Stimulated activated CD4-positive, alpha-beta T cell treated with anti-CD3 and anti-CD28 coated beads, Interleukin-2, amount 100 ng/mL, for 4 hours (primary cell): Measurements from ENCODE around the gene CAMKMT.

Source experiments
- DNase-seq: peaks from one replicate; pipeline ENCODE4 v3.0.0-alpha.2; 2020; ENCODE audit warnings: low read depth

Gene CAMKMT

GRCh38 chr2:44651974-44652373 lies 290.2 kb downstream of the CAMKMT start:
- no peak for DNase-seq

- DNase-seq, result no peak
Measured at GRCh38 chr2:44652701-44653100, 291.0 kb downstream of the CAMKMT start.

- no peak for DNase-seq
Measured at GRCh38 chr2:44655401-44655864, 293.7 kb downstream of the CAMKMT start.

- DNase-seq, result no peak
Measured at GRCh38 chr2:44656460-44656859, 294.7 kb downstream of the CAMKMT start.

GRCh38 chr2:44663471-44664073 lies 301.8 kb downstream of the CAMKMT start:
- DNase-seq, result no peak

- no peak for DNase-seq
Measured at GRCh38 chr2:44668336-44668735, 306.6 kb downstream of the CAMKMT start.

GRCh38 chr2:44671276-44671675 lies 309.5 kb downstream of the CAMKMT start:
- DNase-seq, result no peak

- DNase-seq, result no peak
Measured at GRCh38 chr2:44671916-44672315, 310.2 kb downstream of the CAMKMT start.

- no peak for DNase-seq
Measured at GRCh38 chr2:44672431-44672830, 310.7 kb downstream of the CAMKMT start.

GRCh38 chr2:44674473-44675284 lies 312.9 kb downstream of the CAMKMT start:
- no peak for DNase-seq

GRCh38 chr2:44676379-44676778 lies 314.6 kb downstream of the CAMKMT start:
- no peak for DNase-seq

- DNase-seq, result no peak
Measured at GRCh38 chr2:44679584-44679983, 317.8 kb downstream of the CAMKMT start.

- no peak for DNase-seq
Measured at GRCh38 chr2:44679990-44680389, 318.2 kb downstream of the CAMKMT start.

- DNase-seq, result no peak
Measured at GRCh38 chr2:44680424-44680971, 318.8 kb downstream of the CAMKMT start.

- DNase-seq, result no peak
Measured at GRCh38 chr2:44680983-44681531, 319.3 kb downstream of the CAMKMT start.

- no peak for DNase-seq
Measured at GRCh38 chr2:44682459-44682858, 320.7 kb downstream of the CAMKMT start.

GRCh38 chr2:44684559-44684958 lies 322.8 kb downstream of the CAMKMT start:
- DNase-seq, result no peak

GRCh38 chr2:44686561-44686960 lies 324.8 kb downstream of the CAMKMT start:
- DNase-seq, result no peak

- DNase-seq, result no peak
Measured at GRCh38 chr2:44687686-44688455, 326.1 kb downstream of the CAMKMT start.

- DNase-seq, result no peak
Measured at GRCh38 chr2:44688456-44689124, 326.8 kb downstream of the CAMKMT start.

- DNase-seq, result no peak
Measured at GRCh38 chr2:44689516-44689915, 327.8 kb downstream of the CAMKMT start.
